HepG2 (cell line): ENCODE data around the gene ALDH3A2. TPM values are rescaled to one million over a fixed set of nuclear protein-coding genes. Genes with fewer than 3 reads are reported as not detected.

Experiments
- CSRNP1 ChIP-seq: sonication (generic); formaldehyde crosslinking; IDR thresholded peaks from 2 replicates; pipeline ENCODE4 v1.8.1; 2023; ENCODE audit warnings: mild to moderate bottlenecking, missing genetic modification reagents
- FOXA1 ChIP-seq, 2 experiments: fragments of 450-650 bp in 1 of 2; sonication (generic) in 1 of 2; formaldehyde crosslinking in 1 of 2; IDR thresholded peaks; 2 replicates each; pipeline versions ENCODE4 v1.4.0 to v1.6.1; 2016 to 2020; ENCODE audit warnings: missing genetic modification reagents in 1 of 2
- HNRNPK ChIP-seq: fragments of 200-400 bp; formaldehyde crosslinking; IDR thresholded peaks from 2 replicates; pipeline ENCODE4 v1.6.1; 2018; ENCODE audit warnings: low read length, low read depth, moderate library complexity, mild to moderate bottlenecking; ENCODE audit not compliant: poor library complexity, severe bottlenecking
- IKZF1 ChIP-seq: fragments of 450-650 bp; IDR thresholded peaks from 2 replicates; pipeline ENCODE4 v1.7.1; 2016
- MAFF ChIP-seq: IDR thresholded peaks from 2 replicates; pipeline ENCODE4 v1.6.1; 2011; ENCODE audit warnings: low read depth, low read length, improper control_type of control experiment
- MLXIP ChIP-seq: sonication (generic); formaldehyde crosslinking; IDR thresholded peaks from 2 replicates; pipeline ENCODE4 v1.9.0; 2021; ENCODE audit warnings: missing genetic modification reagents, borderline replicate concordance
- PBX2 ChIP-seq: IDR thresholded peaks from 2 replicates; pipeline ENCODE4 v1.6.1; 2016; ENCODE audit warnings: control low read depth
- PHF21A ChIP-seq: sonication (generic); formaldehyde crosslinking; IDR thresholded peaks from 2 replicates; pipeline ENCODE4 v1.5.0; 2020; ENCODE audit warnings: mild to moderate bottlenecking, missing genetic modification reagents
- RAD51 ChIP-seq: fragments of 450-650 bp; IDR thresholded peaks from 2 replicates; pipeline ENCODE4 v1.6.1; 2016; ENCODE audit warnings: borderline replicate concordance
- RARA ChIP-seq: IDR thresholded peaks from 2 replicates; pipeline ENCODE4 v1.6.1; 2016; ENCODE audit warnings: missing genetic modification reagents, missing compliant biosample characterization
- RFX3 ChIP-seq: IDR thresholded peaks from 2 replicates; pipeline ENCODE4 v1.6.1; 2016; ENCODE audit warnings: missing biosample characterization, missing genetic modification reagents
- SAP130 ChIP-seq: IDR thresholded peaks from 2 replicates; pipeline ENCODE4 v1.6.1; 2016; ENCODE audit warnings: low read depth
- SETDB1 ChIP-seq: sonication (generic); formaldehyde crosslinking; IDR thresholded peaks from 2 replicates; pipeline ENCODE4 v1.5.1; 2020; ENCODE audit warnings: missing genetic modification reagents, mild to moderate bottlenecking, borderline replicate concordance
- SRF ChIP-seq: IDR thresholded peaks from 2 replicates; pipeline ENCODE4 v1.6.1; 2011; ENCODE audit warnings: mild to moderate bottlenecking, low read depth, low read length, moderate library complexity
- ZBTB34 ChIP-seq: sonication (generic); formaldehyde crosslinking; IDR thresholded peaks from 2 replicates; pipeline ENCODE4 v1.8.0; 2022; ENCODE audit warnings: mild to moderate bottlenecking, missing genetic modification reagents
- ZC3H4 ChIP-seq: sonication (generic); formaldehyde crosslinking; IDR thresholded peaks from 2 replicates; pipeline ENCODE4 v1.4.0; 2020; ENCODE audit warnings: missing genetic modification reagents, borderline replicate concordance
- ZFAT ChIP-seq: sonication (generic); formaldehyde crosslinking; conservative IDR thresholded peaks from 2 replicates; pipeline ENCODE4 v1.8.1; 2023; ENCODE audit warnings: missing genetic modification reagents, inconsistent platforms
- ZNF34 ChIP-seq: sonication (generic); formaldehyde crosslinking; IDR thresholded peaks from 2 replicates; pipeline ENCODE4 v1.4.0; 2020; ENCODE audit warnings: mild to moderate bottlenecking, missing genetic modification reagents, borderline replicate concordance
- ZNF558 ChIP-seq: sonication (generic); formaldehyde crosslinking; IDR thresholded peaks from 2 replicates; pipeline ENCODE4 v1.9.0; 2022; ENCODE audit warnings: mild to moderate bottlenecking, missing genetic modification reagents, borderline replicate concordance
- ZNF704 ChIP-seq: sonication (generic); formaldehyde crosslinking; IDR thresholded peaks from 2 replicates; pipeline ENCODE4 v1.8.1; 2023; ENCODE audit warnings: mild to moderate bottlenecking, inconsistent platforms, moderate library complexity, missing genetic modification reagents, borderline replicate concordance
- ZSCAN31 ChIP-seq: sonication (generic); formaldehyde crosslinking; IDR thresholded peaks from 2 replicates; pipeline ENCODE4 v1.5.0; 2020; ENCODE audit warnings: low read depth, mild to moderate bottlenecking, missing genetic modification reagents
- polyA plus RNA-seq, 8 experiments: library from polyadenylated mRNA; depleted of rRNA in 3 of 8; stranded (reverse) in 7 of 8; unstranded in 1 of 8; fragments of >200 nt; fragmentation: Illumina TruSeq in 4 of 8; extraction: Trizol in 4 of 8; gene quantifications; 2 replicates each; pipeline versions ENCODE4 v1.2.1 to v1.2.3, GENCODE V29; 2011 to 2016; ENCODE audit warnings: low read depth in 4 of 8, missing spikeins in 1 of 8, mixed read lengths in 1 of 8; ENCODE audit not compliant: insufficient read depth in 1 of 8
- total RNA-seq, 5 experiments: library from RNA; depleted of rRNA; stranded (reverse); fragments of >200 nt; fragmentation: Illumina TruSeq; extraction: Trizol; gene quantifications; 2 replicates each; pipeline ENCODE4 v1.2.3, GENCODE V29; 2016; ENCODE audit warnings: low read depth in 1 of 5

Gene ALDH3A2
- total and polyA plus RNA-seq, 2 of the 13 experiments (the other 11 are each of a cell fraction or from before 2014, with no cell fraction given), result 80.8 to 180 TPM

GRCh38 chr17:19648475-19649273, at the start of gene ALDH3A2 (continued):
- TF ChIP-seq MLXIP (peak; percentile 79), ZNF558 (CRISPR knock-in tag) (peak; percentile 99), ZNF34 (peak; percentile 70; the same call in 1 of the 2 replicates), FOXA1 (IDR thresholded peaks at IDR 0.05) (no peak), FOXA1 (CRISPR knock-in tag; IDR thresholded peaks at IDR 0.05) (peak; percentile 47; the same call in 1 of the 2 replicates), PBX2 (CRISPR knock-in tag) (no peak), ZNF704 (CRISPR knock-in tag) (peak; percentile 95), ZFAT (CRISPR knock-in tag) (0 out of 2 replicates have a peak, but pooled peaks have one; percentile 35), MAFF (no peak), RFX3 (CRISPR knock-in tag) (no peak), SRF (no peak), ZBTB34 (CRISPR knock-in tag) (peak; percentile 89), SETDB1 (CRISPR knock-in tag) (0 out of 2 replicates have a peak, but pooled peaks have one; percentile 16), ZC3H4 (CRISPR knock-in tag) (no peak), CSRNP1 (CRISPR knock-in tag) (peak; percentile 87), IKZF1 (no peak), PHF21A (peak; percentile 98), RARA (CRISPR knock-in tag) (peak; percentile 74), HNRNPK (peak; percentile 98), SAP130 (peak; percentile 98), RAD51 (peak; percentile 94), ZSCAN31 (CRISPR knock-in tag) (peak; percentile 93)
